Renal cortex interstitium (tissue), 11 donors: ENCODE results near the gene GPATCH8. TPM values are rescaled to one million over a fixed set of nuclear protein-coding genes. Genes with fewer than 3 reads are reported as not detected.
"Not testable (repeated sequence)": the region's sequence is repeated elsewhere in the genome, so short reads cannot be mapped to it uniquely, and the experiment has no call there.

ENCODE experiments used
- DNase-seq, 11 donors: peaks; one replicate each; pipeline ENCODE4 v3.0.0-alpha.2; 2013; ENCODE audit warnings: low read depth in 9 of 11, low spot score in 4 of 11; ENCODE audit errors: extremely low read depth in 1 of 11
- polyA plus RNA-seq, 3 donors: library from polyadenylated mRNA; unstranded; fragments of 120-200 nt; gene quantifications; one replicate each; pipeline ENCODE4 v1.2.1, GENCODE V29; 2013; ENCODE audit not compliant: insufficient read length in 3 of 3

The GPATCH8 gene
- polyA plus RNA-seq, 3 donors = 41.5 to 54.5 (median 44.5) TPM

DNA sequence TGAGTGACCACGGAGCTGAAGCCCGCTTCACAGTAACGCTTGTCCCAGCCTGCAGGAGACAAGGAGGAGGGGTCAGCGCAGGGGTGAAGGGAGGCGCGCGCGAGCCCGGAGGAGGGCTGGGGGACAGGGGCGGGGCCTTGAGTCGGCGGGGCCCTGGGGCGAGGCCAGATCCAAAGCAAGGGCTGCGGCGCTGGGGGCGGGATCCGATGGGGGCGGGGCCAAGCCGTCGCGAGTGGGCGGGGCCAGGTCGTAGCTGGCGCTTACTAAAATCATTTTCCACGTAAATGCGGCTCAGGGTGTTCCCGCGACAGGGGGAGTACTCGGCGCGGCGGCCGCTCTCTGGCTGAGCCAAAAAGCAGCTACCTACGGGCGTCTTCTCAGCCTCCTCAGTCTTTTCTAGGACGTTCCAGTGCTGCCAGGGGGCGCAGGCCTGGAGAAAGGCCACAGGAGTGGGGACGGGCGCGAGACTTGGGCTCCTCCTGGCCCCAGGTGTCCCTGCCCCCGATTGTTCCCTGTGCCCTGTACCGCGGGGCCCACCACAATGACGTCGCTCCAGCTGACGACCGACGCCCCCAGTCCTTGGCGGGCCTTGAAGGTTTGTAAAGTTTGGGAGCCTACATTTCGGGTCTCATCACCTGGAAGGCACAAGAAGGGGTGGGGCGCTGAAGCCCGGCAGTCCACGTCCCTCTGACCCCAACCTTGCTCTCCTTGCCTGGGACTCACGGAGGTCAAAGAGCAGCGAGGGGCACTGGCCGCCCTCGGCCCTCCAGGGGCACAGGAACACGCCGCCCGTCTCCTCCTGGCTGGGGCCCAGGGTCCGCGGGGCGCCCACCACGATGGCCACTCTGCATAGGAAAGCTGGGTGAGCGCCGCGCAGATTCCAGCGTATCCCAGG lies 117.7 kb downstream of the GPATCH8 start:
- DNase-seq = peak in 6 of 11 donors; percentile 44 to 79 (median 76)

DNA sequence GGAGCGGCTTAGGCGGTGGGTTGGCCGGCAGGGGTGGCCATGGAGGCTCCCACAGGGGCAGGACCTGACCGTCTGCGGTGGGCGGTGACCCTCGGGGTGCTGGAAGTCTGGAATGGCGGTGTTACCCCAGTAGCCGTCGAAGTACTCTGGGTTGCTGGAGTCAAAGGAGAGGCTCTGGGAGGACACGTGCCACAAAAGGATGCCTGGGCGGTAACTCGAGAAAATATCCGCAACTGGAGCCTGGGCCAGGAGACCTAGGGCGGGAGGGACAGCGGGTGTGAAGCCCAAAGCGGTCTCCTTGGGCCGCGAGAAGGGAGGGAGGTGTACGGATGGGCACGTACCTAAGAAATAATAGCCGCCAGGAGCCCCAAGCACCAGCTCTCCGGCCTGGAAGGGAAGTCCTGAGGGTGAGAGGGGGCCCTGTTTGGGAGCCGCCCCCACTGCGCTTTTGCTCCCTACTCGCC lies 118.4 kb downstream of the GPATCH8 start:
- DNase-seq = no peak

DNA sequence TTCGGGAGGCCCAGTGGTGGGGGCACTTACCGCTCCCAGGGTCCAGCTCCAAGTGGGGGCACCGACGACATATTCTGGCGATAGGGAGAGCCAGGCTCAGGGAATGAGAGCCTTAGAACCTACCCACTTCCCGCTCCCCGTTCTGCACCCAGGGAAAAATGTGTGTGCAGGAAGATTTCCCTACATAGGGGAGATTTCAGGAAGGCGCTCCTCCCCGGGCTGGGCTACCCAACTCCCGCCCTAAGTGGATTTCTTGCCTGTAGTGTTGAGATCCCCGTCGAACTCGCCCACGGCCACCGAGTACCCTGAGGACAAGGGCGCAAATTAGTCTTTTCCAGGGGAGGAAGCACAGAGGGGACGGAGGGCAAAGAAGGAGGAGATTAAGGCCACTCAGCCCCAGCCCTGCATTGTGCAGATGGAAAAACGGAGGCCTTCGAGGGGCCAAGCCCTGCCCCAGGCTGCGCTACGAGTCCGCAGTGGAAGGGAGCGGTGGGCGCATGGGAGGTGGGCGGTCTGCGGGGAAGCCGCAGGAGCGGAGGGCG lies 118.9 kb downstream of the GPATCH8 start:
- DNase-seq = no peak

- DNase-seq = no peak
Observed at GRCh38 chr17:44383861-44384260, 119.3 kb downstream of the GPATCH8 start.

GRCh38 chr17:44383363-44383762 lies 119.8 kb downstream of the GPATCH8 start:
- DNase-seq = no peak

DNA sequence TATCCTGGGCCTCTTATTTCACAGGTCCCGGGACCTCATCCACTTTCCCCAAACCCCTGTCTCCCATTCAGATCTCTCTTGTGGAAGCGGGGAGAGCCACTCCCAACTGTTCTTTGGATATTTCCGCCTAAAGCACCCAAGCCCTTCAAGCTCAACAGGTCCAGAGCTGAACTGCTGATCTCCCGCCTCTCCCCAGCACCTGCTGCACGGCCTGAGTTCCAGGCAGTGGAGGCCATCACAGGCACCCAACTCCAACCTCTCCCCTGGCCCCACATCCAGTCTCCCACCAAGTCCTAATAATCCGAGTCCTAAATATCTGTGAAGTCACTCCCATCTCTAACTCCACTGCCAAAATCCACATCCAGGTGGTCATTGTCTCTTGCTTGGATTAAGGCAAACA lies 120.3 kb downstream of the GPATCH8 start:
- DNase-seq = no peak

GRCh38 chr17:44381810-44382305 lies 121.3 kb downstream of the GPATCH8 start:
- DNase-seq = no peak

DNA sequence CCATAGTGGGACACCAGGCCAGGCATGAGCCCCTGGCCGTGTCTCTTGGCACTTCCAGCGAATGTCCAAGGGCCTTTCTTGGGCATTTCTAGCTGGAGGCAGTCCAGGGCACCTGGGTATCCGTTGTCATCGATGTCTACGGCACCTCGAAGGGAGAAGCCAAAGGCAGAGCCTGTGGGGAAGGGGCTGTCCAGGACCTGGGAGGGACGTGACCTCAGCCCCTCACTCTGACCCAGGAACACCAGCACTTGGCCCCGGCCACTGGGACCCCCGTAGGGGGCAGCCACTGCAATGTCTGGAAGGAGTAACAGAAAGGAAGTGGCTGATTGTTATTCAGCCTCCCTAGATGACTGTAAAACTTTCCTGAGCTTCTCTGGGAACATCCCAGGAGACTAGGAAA lies 122.4 kb downstream of the GPATCH8 start:
- no peak for DNase-seq

- DNase-seq = no peak
Observed at GRCh38 chr17:44379887-44380286, 123.3 kb downstream of the GPATCH8 start.

GRCh38 chr17:44378171-44378705 lies 125.0 kb downstream of the GPATCH8 start:
- DNase-seq = no peak

DNA sequence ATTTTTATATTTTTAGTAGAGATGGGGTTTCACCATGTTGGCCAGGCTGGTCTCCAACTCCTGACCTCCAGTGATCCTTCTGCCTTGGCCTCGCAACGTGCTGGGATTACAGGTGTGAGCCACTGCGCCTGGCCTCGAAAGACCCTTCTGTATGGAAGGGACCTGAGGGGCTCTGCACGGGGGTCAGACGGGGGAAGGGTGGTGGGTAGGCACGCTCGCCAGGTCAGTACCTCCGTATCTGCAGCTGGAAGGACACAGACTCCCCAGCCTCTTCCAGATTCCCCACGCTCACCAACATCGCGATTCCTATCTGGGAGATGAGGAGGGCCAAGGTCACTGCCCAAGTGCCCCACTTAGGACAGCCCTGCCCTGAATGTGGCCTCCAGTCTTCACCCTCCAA lies 126.4 kb downstream of the GPATCH8 start:
- no peak for DNase-seq

DNA sequence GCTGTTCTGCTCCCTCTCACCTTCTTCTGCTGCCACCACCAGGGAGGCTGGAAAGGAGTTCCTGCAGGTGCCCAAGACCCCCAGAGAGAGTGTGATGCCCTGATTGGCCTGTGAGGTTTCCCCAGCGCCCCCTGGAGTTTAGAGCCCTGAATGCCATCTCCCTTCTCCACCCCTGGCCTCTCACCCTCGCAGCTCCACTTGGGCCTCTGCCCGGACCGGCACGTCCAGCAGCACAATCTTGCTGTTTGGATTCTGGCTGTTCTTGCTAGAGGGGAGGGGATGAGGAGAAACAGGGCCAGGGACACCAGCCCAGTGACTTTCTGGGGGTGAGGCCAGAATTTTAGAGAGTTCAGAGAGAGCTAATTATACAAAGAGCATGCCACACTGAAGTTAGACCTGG lies 127.1 kb downstream of the GPATCH8 start:
- DNase-seq = no peak

DNA sequence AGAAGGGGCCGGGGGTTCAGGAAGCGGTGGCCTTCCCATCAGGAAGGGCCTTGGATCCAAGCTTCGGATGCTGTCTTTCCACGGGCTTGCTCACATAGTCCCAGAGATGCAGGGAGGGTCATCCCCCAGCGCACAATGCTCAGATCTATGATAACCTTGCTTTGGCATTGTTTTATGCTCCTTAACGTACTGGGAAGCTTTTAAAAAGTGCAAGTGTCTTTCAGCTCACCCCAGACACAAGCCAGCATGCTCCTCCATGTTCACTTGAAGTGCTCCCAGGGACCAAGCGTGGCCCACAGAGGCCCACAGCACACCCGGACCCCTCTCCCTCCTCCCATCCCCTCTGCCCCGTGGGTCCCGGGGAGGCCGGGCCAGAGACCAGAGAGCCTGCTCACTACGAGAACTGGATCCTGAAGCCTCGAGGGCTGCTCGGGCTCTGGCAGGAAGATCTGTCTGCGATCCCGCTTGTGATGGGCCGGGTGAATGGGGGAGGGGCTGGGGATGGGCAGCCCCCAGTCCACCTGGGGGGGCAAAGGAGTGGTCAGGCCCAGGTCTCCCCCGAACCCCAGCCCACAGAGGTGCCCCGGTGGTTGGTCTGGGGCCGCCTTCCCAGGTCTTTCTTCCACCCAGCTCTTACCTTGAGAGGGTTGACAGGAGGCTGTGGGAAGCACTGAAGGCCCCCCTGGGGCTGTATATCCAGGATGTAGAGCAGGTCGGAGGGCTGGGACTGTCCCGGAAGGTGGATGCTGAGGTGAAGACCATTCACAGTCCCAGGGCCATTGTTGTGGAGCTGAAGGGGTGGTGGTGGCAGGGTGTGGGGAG lies 127.8 kb downstream of the GPATCH8 start:
- no peak for DNase-seq

- DNase-seq = peak in 1 of 11 donors; percentile 25
Observed at GRCh38 chr17:44374306-44375195, 128.7 kb downstream of the GPATCH8 start.

DNA sequence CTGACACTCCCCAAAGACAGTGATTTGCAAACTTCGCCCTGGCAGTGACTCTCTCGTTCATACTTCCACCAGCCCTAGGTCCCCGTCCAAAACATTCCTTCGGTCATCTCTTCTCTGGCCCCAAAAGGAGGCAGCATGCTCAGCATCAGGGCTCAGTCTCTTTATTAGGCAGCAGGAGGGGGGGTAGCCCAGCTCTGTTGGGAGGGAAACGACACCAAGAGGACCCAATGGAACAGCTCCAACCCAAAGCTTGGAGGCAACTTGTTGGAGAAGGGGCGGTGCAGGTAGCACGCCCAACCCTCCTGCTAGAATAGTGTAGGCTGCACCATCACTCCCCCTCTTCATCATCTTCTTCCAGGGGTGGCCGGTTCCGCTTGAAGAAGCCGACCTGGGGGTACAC lies 131.2 kb downstream of the GPATCH8 start:
- DNase-seq = no peak

GRCh38 chr17:44369414-44370023 lies 133.7 kb downstream of the GPATCH8 start:
- DNase-seq = not testable (repeated sequence)

DNA sequence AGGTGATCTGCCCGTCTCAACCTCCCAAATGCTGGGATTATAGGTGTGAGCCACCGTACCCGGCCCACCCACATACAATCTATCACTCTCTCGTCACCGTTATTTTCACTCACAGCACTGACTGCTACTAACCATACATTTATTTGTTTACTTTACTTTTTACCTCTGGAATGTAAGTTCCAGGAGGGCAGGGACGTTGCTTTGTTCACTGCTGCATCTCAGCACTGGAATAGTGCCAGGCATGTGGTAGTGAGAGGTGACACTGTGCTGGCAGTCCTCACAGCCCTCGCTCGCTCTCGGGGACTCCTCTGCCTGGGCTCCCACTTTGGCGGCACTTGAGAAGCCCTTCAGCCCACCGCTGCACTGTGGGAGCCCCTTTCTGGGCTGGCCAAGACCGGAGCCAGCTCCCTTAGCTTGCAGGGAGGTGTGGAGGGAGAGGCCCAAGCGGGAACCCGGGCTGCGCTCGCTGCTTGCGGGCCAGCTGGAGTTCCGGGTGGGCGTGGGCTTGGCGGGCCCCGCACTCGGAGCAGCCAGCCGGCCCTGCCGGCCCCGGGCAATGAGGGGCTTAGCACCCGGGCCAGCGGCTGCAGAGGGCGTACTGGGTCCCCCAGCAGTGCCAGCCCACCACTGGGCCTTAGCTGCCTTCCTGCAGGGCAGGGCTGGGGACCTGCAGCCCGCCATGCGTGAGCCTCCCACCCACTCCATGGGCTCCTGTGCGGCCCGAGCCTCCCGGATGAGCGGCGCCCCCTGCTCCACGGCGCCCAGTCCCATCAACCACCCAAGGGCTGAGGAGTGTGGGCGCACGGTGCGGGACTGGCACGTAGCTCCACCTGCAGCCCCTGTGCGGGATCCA lies 134.6 kb downstream of the GPATCH8 start:
- DNase-seq = not testable (repeated sequence)
